Measurements from ENCODE around the gene PLXDC1. TPM values are rescaled to one million over a fixed set of nuclear protein-coding genes. Genes with fewer than 3 reads are reported as not detected.

The PLXDC1 gene
- total RNA-seq, 1 experiment from 2014 or later, result 0.21 TPM

DNA sequence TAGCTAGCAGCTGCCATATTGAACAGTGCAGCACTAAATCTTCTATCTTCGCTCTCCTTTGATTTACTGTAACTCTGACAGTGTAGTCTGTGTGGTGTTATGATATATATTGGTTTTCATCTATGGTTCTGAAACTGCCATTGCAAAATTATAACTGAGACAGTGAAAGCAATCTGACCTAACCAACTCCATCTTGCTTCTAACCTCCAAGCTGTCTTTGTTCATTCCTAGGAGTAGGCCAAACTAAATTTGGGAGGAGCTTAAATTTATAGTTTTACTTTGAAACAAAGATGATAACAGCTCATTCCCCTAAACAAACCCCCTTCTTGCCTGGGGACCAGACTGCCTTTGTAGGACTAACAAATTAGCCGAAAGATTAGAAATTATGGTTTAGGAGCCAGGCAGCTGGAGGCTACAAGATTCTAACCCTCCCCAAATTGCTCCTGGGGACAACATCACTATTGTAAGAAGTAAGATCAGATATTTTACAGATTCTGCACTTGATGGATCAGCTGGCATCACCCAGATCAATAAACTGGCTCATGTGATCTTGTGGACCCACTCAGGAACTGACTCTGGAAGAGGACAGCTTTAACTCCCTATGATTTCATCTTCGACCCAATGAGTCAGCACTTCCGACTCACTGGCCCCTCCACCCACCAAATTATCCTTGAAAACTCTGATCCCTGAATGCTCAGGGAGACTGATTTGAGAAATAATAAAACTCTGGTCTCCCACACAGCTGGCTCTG lies 137.2 kb downstream of the PLXDC1 start:
- peak; percentile 43 for DNase-seq (ENCODE audit: low spot score)

Other genes starting within 250 kb of the PLXDC1 start
- not detected in 2 replicates for gene FBXO47, start 184.2 kb downstream of the PLXDC1 start, total RNA-seq (2014; rRNA removed; shearing (Covaris generic))
- not detected in 2 replicates for gene ARL5C, start 14.5 kb upstream of the PLXDC1 start, total RNA-seq (2014; rRNA removed; shearing (Covaris generic))
- 1.0 and 3.9 TPM in 2 replicates for gene CACNB1, start 46.0 kb upstream of the PLXDC1 start, total RNA-seq (2014; rRNA removed; shearing (Covaris generic))
- 3,244 and 3,867 TPM in 2 replicates for gene RPL19, start 48.6 kb upstream of the PLXDC1 start, total RNA-seq (2014; rRNA removed; shearing (Covaris generic))
- 0.04 TPM in 1 of 2 replicates, not detected in the other for gene STAC2, start 74.3 kb upstream of the PLXDC1 start, total RNA-seq (2014; rRNA removed; shearing (Covaris generic))
- gene FBXL20, start 250.0 kb upstream of the PLXDC1 start, total RNA-seq (2014; rRNA removed; shearing (Covaris generic)), result 8.2 and 9.9 TPM in 2 replicates